H1 (cell line): ENCODE results near the gene ACOT7. TPM values are rescaled to one million over a fixed set of nuclear protein-coding genes. Genes with fewer than 3 reads are reported as not detected.
A peak's percentile ranks its signal among the peaks of the same experiment; 100 is the strongest.

ENCODE experiments used
- CTCF ChIA-PET: fragments of 300-600 bp; sonication (Branson Sonifier 250); formaldehyde crosslinking; loops from one replicate; lab custom pipeline; 2021; ENCODE audit not compliant: partially characterized antibody; lab: Charles Lee
- POLR2A ChIA-PET: fragments of 300-600 bp; sonication (Branson Sonifier 250); formaldehyde crosslinking; loops from one replicate; lab custom pipeline; 2021; ENCODE audit warnings: inconsistent platforms; ENCODE audit not compliant: partially characterized antibody; lab: Charles Lee
- DNase-seq, 2 experiments: peaks; one replicate each; pipeline versions ENCODE4 v3.0.0 to v3.0.0-alpha.2; 2010 to 2022; ENCODE audit warnings: low spot score in 2 of 2, low read depth in 1 of 2, mixed read lengths in 1 of 2
- FAIRE-seq: peaks from 2 replicates; lab custom pipeline; 2011; peaks lifted over from hg19 to GRCh38; lab: Jason Lieb, UNC
- H2AFZ ChIP-seq: 2 replicates; pipeline ENCODE4 v1.8.1; 2012; ENCODE audit warnings: low read length, inconsistent platforms
- H2AK5ac ChIP-seq: 2 replicates; pipeline ENCODE4 v1.6.1; 2013; ENCODE audit warnings: low read depth, low read length
- H2BK120ac ChIP-seq: replicated peaks from 2 replicates; pipeline ENCODE3; 2013; ENCODE audit warnings: low read depth, low read length, inconsistent platforms
- H2BK12ac ChIP-seq: 2 replicates; pipeline ENCODE4 v1.6.1; 2013; ENCODE audit warnings: low read depth, low read length
- H2BK15ac ChIP-seq: 2 replicates; pipeline ENCODE4 v1.6.1; 2013; ENCODE audit warnings: low read length
- H2BK20ac ChIP-seq: 2 replicates; pipeline ENCODE4 v1.6.1; 2013; ENCODE audit warnings: low read length
- H2BK5ac ChIP-seq: 2 replicates; pipeline ENCODE4 v1.6.1; 2013; ENCODE audit warnings: low read depth, low read length
- H3K14ac ChIP-seq: 2 replicates; pipeline ENCODE4 v1.6.1; 2013; ENCODE audit warnings: inconsistent platforms; ENCODE audit not compliant: insufficient read length
- H3K18ac ChIP-seq: 2 replicates; pipeline ENCODE4 v1.6.1; 2013; ENCODE audit warnings: low read length; ENCODE audit errors: extremely low read depth
- H3K23ac ChIP-seq: 2 replicates; pipeline ENCODE4 v1.6.1; 2013; ENCODE audit warnings: inconsistent platforms; ENCODE audit not compliant: insufficient read length
- H3K23me2 ChIP-seq: 2 replicates; pipeline ENCODE4 v1.6.1; 2013; ENCODE audit warnings: low read depth, low read length
- H3K27ac ChIP-seq: 2 replicates; pipeline ENCODE4 v1.6.1; 2011; ENCODE audit warnings: low read depth, low read length, inconsistent platforms
- H3K27me3 ChIP-seq, 4 experiments: replicated peaks in 1 of 4; 1 replicate in 1 of 4; 2 replicates in 3 of 4; pipeline versions ENCODE4 v1.6.1 to v1.8.1; 2011 to 2013; ENCODE audit warnings: low read length in 3 of 4, mild to moderate bottlenecking in 3 of 4, inconsistent platforms in 2 of 4, mixed read lengths in 2 of 4, moderate library complexity in 1 of 4; ENCODE audit not compliant: control insufficient read depth in 3 of 4, insufficient read depth in 3 of 4; ENCODE audit errors: extremely low read depth in 1 of 4
- H3K36me3 ChIP-seq, 4 experiments: 2 replicates each; pipeline versions ENCODE4 v1.6.1 to v1.8.1; 2011 to 2013; ENCODE audit warnings: mild to moderate bottlenecking in 4 of 4, low read length in 3 of 4, moderate library complexity in 2 of 4, control low read depth in 1 of 4, inconsistent platforms in 1 of 4; ENCODE audit not compliant: insufficient read depth in 4 of 4, control insufficient read depth in 2 of 4
- H3K4ac ChIP-seq: replicated peaks from 2 replicates; pipeline ENCODE3; 2013; ENCODE audit warnings: low read length, low read depth, mixed read lengths, inconsistent platforms; ENCODE audit not compliant: insufficient read length
- H3K4me1 ChIP-seq, 4 experiments: replicated peaks in 1 of 4; 1 replicate in 1 of 4; 2 replicates in 3 of 4; pipeline versions ENCODE4 v1.6.1 to v1.8.1; 2011 to 2013; ENCODE audit warnings: low read length in 3 of 4, inconsistent platforms in 2 of 4, mixed read lengths in 1 of 4; ENCODE audit not compliant: insufficient read depth in 4 of 4, control insufficient read depth in 3 of 4
- H3K4me2 ChIP-seq, 2 experiments: 2 replicates each; pipeline versions ENCODE4 v1.6.1 to v1.8.1; 2011 to 2013; ENCODE audit warnings: low read depth in 2 of 2, low read length in 2 of 2, control low read depth in 1 of 2, inconsistent platforms in 1 of 2, mild to moderate bottlenecking in 1 of 2; ENCODE audit not compliant: insufficient read depth in 1 of 2
- H3K4me3 ChIP-seq, 4 experiments: fragments of 200-600, 300-600 bp in 1 of 4; sonication (generic), shearing (Covaris generic), sonication (Bioruptor Twin) in 1 of 4; 2 replicates each; pipeline versions ENCODE4 v1.5.1 to v1.8.1; 2011 to 2016; ENCODE audit warnings: low read length in 4 of 4, low read depth in 3 of 4, control low read depth in 2 of 4, inconsistent platforms in 2 of 4, mild to moderate bottlenecking in 2 of 4, mixed read lengths in 1 of 4, moderate library complexity in 1 of 4; ENCODE audit not compliant: insufficient read depth in 2 of 4; ENCODE audit errors: extremely low read depth in 1 of 4
- H3K56ac ChIP-seq: replicated peaks from 2 replicates; pipeline ENCODE3; 2013; ENCODE audit warnings: low read depth, mild to moderate bottlenecking, mixed read lengths, low read length, inconsistent platforms; ENCODE audit not compliant: insufficient read length
- H3K79me1 ChIP-seq: 2 replicates; pipeline ENCODE4 v1.6.1; 2013; ENCODE audit warnings: low read depth, low read length, control low read depth
- H3K79me2 ChIP-seq, 2 experiments: 2 replicates each; pipeline versions ENCODE4 v1.6.1 to v1.8.1; 2012 to 2013; ENCODE audit warnings: low read length in 2 of 2, mild to moderate bottlenecking in 2 of 2, inconsistent platforms in 1 of 2; ENCODE audit not compliant: insufficient read depth in 2 of 2, control insufficient read depth in 1 of 2
- H3K9ac ChIP-seq, 4 experiments: replicated peaks in 1 of 4; 1 replicate in 1 of 4; 2 replicates in 3 of 4; pipeline versions ENCODE4 v1.6.1 to v1.8.1; 2011 to 2013; ENCODE audit warnings: low read depth in 3 of 4, low read length in 3 of 4, control low read depth in 2 of 4, mild to moderate bottlenecking in 2 of 4, moderate library complexity in 2 of 4, inconsistent platforms in 1 of 4; ENCODE audit errors: extremely low read depth in 1 of 4
- H3K9me3 ChIP-seq, 2 experiments: 2 replicates each; pipeline versions ENCODE4 v1.6.1 to v1.8.1; 2012 to 2013; ENCODE audit warnings: mild to moderate bottlenecking in 2 of 2, moderate library complexity in 2 of 2, control low read depth in 1 of 2, inconsistent platforms in 1 of 2, low read depth in 1 of 2, low read length in 1 of 2, mixed read lengths in 1 of 2; ENCODE audit not compliant: insufficient read depth in 2 of 2
- H4K20me1 ChIP-seq, 2 experiments: replicated peaks in 1 of 2; 2 replicates each; pipeline versions ENCODE3 to v1.8.1; 2011 to 2013; ENCODE audit warnings: inconsistent platforms in 2 of 2, low read length in 2 of 2, mild to moderate bottlenecking in 1 of 2; ENCODE audit not compliant: insufficient read depth in 2 of 2, control insufficient read depth in 1 of 2
- H4K5ac ChIP-seq: 2 replicates; pipeline ENCODE4 v1.6.1; 2013; ENCODE audit warnings: low read length, low read depth, mixed read lengths, inconsistent platforms; ENCODE audit not compliant: insufficient read length
- H4K8ac ChIP-seq: 2 replicates; pipeline ENCODE4 v1.8.0; 2013; ENCODE audit warnings: mild to moderate bottlenecking, moderate library complexity, low read length, inconsistent platforms; ENCODE audit not compliant: insufficient read depth; ENCODE audit errors: extremely low read depth
- H4K91ac ChIP-seq: replicated peaks from 2 replicates; pipeline ENCODE3; 2013; ENCODE audit warnings: low read length, mixed read lengths, inconsistent platforms; ENCODE audit not compliant: insufficient read length
- CEBPB ChIP-seq: IDR thresholded peaks from 2 replicates; pipeline ENCODE4 v1.6.1; 2012; ENCODE audit warnings: low read depth, low read length
- CTCF ChIP-seq, 3 experiments: IDR thresholded peaks; 1 replicate in 2 of 3; 2 replicates in 1 of 3; pipeline versions ENCODE4 v1.5.1 to v1.6.1; 2011; ENCODE audit warnings: low read length in 3 of 3, mild to moderate bottlenecking in 3 of 3, inconsistent platforms in 2 of 3, low read depth in 1 of 3, moderate library complexity in 1 of 3; ENCODE audit not compliant: insufficient read depth in 1 of 3; ENCODE audit errors: control extremely low read depth in 1 of 3
- GABPA ChIP-seq: IDR thresholded peaks from 2 replicates; pipeline ENCODE4 v1.6.1; 2011; ENCODE audit warnings: mild to moderate bottlenecking, low read length, moderate library complexity, borderline replicate concordance; ENCODE audit not compliant: insufficient read depth
- KDM4A ChIP-seq: IDR thresholded peaks from one replicate; pipeline ENCODE4 v1.7.1; 2012; ENCODE audit warnings: low read depth, mild to moderate bottlenecking, moderate library complexity, low read length, inconsistent platforms; ENCODE audit not compliant: severe bottlenecking
- RAD21 ChIP-seq, 2 experiments: IDR thresholded peaks in 1 of 2; conservative IDR thresholded peaks in 1 of 2; 2 replicates each; pipeline ENCODE4 v1.6.1; 2011; ENCODE audit warnings: low read depth in 2 of 2, low read length in 2 of 2, improper control_type of control experiment in 1 of 2, inconsistent platforms in 1 of 2, mild to moderate bottlenecking in 1 of 2, moderate library complexity in 1 of 2
- SIN3A ChIP-seq, 2 experiments: IDR thresholded peaks in 1 of 2; conservative IDR thresholded peaks in 1 of 2; 2 replicates each; pipeline ENCODE4 v1.6.1; 2011 to 2012; ENCODE audit warnings: low read length in 2 of 2, improper control_type of control experiment in 1 of 2, low read depth in 1 of 2, mild to moderate bottlenecking in 1 of 2
- YY1 ChIP-seq: IDR thresholded peaks from 2 replicates; pipeline ENCODE4 v1.6.1; 2011; ENCODE audit warnings: low read depth, mild to moderate bottlenecking, low read length
- WGBS, 2 experiments: shearing (Covaris generic) in 1 of 2; methylation state at CpG; one replicate each; pipeline versions ENCODE4 v1.1.6 to v1.1.7; 2013 to 2015; ENCODE audit warnings: low lambda C conversion rate in 2 of 2, mixed read lengths in 2 of 2, inconsistent platforms in 1 of 2, low coverage in 1 of 2, missing lambda C conversion rate in 1 of 2; ENCODE audit not compliant: insufficient replicate concordance in 2 of 2, insufficient coverage in 1 of 2, insufficient read length in 1 of 2; ENCODE audit errors: extremely low coverage in 1 of 2, missing lambda C conversion rate in 1 of 2; 5-methylcytosine and 5-hydroxymethylcytosine counted together
- polyA plus RNA-seq, 7 experiments: library from polyadenylated mRNA; depleted of rRNA in 3 of 7; stranded (reverse) in 5 of 7; unstranded in 2 of 7; fragments of >200 nt in 5 of 7; fragments of 200-250 nt in 2 of 7; gene quantifications; 1 replicate in 5 of 7; 2 replicates in 1 of 7; 4 replicates in 1 of 7; pipeline versions ENCODE4 v1.2.1 to v1.2.3, GENCODE V29; 2011 to 2013; ENCODE audit warnings: missing spikeins in 2 of 7, mixed read lengths in 2 of 7
- total RNA-seq: library from RNA; stranded (reverse); fragmentation: NEBNext Ultra II Directional; extraction: Animal tissue kit (Norgen Biotek cat#: 25700); gene quantifications from 2 replicates; pipeline ENCODE4 v1.2.1, GENCODE V29; 2021

The ACOT7 gene
- total and polyA plus RNA-seq, 2 of the 8 experiments (the other 6 are each of a cell fraction or from before 2014, with no cell fraction given) = 151 to 214 TPM

DNA sequence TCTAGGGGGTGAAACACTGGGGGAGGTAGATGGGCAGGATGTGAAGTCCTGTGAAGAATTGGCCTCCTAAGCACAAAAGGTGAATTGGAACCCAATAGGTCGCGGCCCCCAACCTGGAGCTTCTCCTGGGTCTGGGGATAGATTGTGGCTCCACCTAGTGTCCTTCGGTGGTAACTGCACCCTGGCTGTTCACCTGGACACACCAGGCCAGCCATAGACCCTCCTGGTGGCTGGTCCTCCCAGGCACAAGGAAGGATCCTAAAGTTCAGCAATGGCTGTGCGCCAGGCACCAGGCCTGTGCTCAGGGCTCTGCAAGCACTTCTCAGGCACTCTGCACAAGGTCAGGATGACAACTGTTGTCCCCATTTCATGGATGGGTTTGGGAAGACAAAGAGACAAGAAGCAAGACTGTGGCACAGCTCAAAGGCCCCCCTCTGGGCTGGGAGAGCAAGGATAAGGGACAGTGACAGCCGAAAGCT, 44.5 kb upstream of the ACOT7 start:
- Histone ChIP-seq H3K18ac (no peak overlapping the region), H3K14ac (no peak overlapping the region), H3K27me3 (peaks cover 0 to 20% (median 12%) of the 10 kb centered on the region in 4 experiments; a peak in 5 of 7 replicates), H3K23ac (no peak overlapping the region), H3K4me2 (no peak overlapping the region), H2BK120ac (no peak overlapping the region), H3K56ac (no peak overlapping the region), H2BK20ac (no peak overlapping the region), H3K79me1 (no peaks in the 10 kb centered on the region), H2BK15ac (no peak overlapping the region), H4K20me1 (no peaks in the 10 kb centered on the region), H2BK12ac (no peak overlapping the region; the same call in 1 of the 2 replicates), H3K27ac (no peak overlapping the region), H3K4me1 (peaks cover 3 to 11% (median 4%) of the 10 kb centered on the region in 4 experiments), H4K91ac (no peak overlapping the region), H3K36me3 (no peaks in the 10 kb centered on the region), H2AK5ac (no peak overlapping the region), H2BK5ac (no peak overlapping the region), H3K9ac (no peak overlapping the region), H3K4me3 (no peak overlapping the region), H4K8ac (no peak overlapping the region), H4K5ac (no peak overlapping the region), H3K79me2 (no peaks in the 10 kb centered on the region), H2AFZ (no peak overlapping the region), H3K9me3 (no peaks in the 10 kb centered on the region), H3K23me2 (peaks cover 3% of the 10 kb centered on the region; the same call in 1 of the 2 replicates), H3K4ac (no peak overlapping the region)
- POLR2A ChIA-PET = interaction anchor here (0.6 to 4.4 kb wide), 6 partner anchors 12 to 196 kb away, joined by 3 to 15 read pairs (median 3); no protein-coding TSS in a partner anchor
- TF ChIP-seq CEBPB (no peak), SIN3A (conservative IDR thresholded peaks at IDR 0.05 in 1 of 2, IDR thresholded peaks at IDR 0.05 in 1 of 2; ENCODE audit: low read depth in 1 of 2, low read length in 2 of 2) (peak in 1 of 2 experiments; percentile 48; a peak in 1 of 4 replicates), GABPA (peak; percentile 35; the same call in 1 of the 2 replicates), KDM4A (no peak), YY1 (peak; percentile 68; the same call in 1 of the 2 replicates), CTCF (IDR thresholded peaks at IDR 0.05; ENCODE audit: control extremely low read depth in 1 of 3, insufficient read depth in 1 of 3, low read depth in 1 of 3, low read length in 3 of 3) (peak; percentile 90 to 97 (median 96)), RAD21 (IDR thresholded peaks at IDR 0.05 in 1 of 2, conservative IDR thresholded peaks at IDR 0.05 in 1 of 2; ENCODE audit: low read depth in 2 of 2, low read length in 2 of 2) (peak; percentile 79 to 81)
- CTCF ChIA-PET = interaction anchor here (0.6 to 18.8 kb wide), 53 partner anchors 8 to 495 kb away, joined by 3 to 321 read pairs (median 6); partner anchors contain the start of genes ESPN, HES2, PLEKHG5 and TNFRSF25
- DNase-seq (peak; percentile 84 to 91), FAIRE-seq (peak; percentile 80)
- 34% methylated on average over 5 of the region's 5 CpGs; no CpG with 5 or more reads in 1 of the 2 experiments for WGBS, 2 experiments
